ENCODE measurements around the gene SMAD2.

Gene SMAD2

DNA sequence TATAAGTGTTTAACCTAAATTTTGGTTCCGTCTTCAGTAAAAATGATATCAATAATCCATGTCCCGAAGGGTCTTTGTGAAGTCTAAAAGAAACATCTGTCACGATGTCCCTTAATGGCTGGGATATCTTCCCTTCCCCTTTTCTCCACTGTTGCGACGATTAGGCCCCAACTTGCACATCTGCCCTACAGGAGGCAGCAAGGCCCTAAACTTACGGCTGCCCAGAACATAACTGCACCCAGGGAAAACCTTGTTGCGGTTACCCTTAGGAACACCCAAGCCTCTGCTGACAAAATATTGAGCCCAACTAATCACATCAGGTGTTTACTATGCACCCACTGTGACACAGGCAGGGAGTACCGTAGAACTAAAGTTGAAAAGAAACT lies 1.3 kb upstream of the SMAD2 start:
- peak; percentile 89 for DNase-seq

DNA sequence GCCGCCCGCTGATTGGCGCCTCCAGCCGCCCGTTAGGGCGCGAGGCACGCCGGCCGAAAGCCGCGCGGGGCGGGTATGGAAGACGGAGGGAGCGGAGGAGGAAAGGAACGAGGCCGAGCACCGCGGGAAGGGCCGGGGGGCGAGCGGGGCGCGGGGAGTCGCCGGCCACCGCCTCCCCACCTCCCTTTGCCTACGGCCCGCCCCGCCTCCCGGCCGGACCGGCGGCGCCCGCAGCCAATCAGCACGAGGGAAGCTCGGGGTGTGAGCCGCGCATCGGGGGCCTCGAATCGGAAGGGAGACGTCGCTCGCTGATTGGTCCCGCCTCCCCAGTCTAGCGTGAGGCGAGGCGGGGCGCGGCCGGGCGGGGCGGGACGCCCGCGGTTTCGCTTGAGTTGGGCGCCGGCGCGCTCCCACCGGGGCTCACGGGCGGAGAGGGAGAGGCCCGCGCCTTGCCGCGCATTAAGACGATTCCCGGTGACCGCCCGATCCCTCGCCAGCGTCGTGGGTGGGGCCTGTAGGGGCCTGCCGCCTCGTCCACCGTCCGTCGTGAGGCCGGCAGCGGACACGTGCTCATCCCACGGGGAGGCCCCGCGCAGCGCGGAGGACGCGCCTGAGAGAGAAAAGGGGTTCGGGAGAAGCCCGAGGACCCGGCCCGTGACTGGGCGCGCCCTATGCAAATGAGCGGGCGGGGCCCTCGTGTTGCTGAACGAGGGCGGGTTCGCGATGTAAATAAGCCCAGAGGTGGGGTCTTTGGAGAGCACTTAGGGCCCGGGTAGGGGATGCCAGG lies 665 bp upstream of the SMAD2 start:
- peak; percentile 97 for DNase-seq

DNA sequence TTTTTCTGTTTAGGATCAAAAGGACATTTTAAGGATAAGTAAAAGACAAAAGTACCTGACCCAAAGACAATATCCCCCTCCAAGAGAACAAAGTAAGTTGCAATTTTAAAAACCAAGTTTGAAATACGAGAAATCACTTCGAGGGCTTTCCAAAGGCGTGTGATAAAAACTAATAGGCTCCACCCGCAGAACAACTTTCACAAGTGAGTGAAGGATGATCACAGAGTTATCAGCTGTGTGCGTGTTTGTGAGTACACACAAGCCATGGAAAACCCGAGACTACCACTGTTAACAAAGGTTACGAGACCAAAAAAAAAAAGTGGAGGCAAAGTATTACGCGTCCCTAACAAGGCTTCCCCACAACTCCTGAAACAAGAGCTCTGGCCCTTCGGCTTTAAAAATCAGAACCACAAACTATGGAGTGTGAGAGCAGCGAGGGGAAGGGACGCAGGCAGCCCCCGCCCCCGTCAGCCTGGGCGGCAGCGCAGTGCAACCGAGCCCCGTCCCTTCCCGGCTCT lies 719 bp downstream of the SMAD2 start:
- DNase-seq, result no peak

DNA sequence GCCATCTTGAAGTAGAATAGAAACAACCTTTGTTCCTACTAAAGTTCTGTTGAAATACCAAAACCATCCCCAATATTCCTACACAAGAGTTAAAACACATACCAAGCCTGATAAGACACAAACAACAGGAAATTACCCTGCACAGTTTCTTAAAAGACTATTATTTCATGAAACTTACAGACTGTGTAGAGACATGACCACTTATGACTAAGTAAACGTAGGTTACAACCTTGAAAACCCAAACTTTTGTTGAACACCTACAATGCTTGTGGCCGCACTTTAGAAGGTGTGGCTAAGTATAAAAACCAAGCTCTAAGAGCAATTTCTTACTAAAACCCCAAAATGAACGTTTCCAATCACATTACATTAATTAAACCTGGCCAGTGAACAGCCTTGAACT lies 2.0 kb downstream of the SMAD2 start:
- no peak for DNase-seq

DNA sequence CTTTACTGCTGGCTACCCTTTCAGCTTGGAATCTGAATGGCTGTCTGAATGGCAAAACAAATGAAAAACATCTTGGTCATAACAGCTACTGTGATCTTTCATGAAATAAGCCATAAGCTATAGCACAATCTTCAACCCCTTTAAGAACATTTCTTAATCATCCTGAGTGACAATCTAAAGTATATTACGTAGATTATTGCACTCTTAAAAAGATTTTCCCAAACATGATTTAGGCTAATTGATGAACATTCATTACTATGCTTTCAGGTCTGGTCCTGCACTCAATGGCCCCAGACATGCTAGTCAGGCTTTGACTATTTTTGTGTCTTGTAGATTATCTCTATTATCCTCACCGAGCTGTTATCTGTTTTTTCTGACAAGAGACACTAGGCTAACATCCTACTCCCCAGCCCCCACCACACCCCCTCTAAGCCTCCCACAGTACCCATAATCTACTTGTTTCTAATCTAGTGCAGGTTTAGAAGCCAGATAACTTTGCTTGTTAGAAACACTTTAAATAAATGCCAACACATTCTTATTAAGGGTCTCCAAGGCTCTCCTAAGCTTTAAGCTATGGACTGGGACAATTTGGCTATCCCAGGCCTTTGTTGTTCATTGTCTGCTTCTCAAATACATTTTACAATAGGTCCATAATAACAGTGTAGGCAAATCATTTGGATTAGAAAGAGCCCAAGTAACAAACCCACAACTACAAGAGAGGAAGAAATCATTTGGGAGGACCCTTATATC lies 4.2 kb downstream of the SMAD2 start:
- no peak for DNase-seq

DNA sequence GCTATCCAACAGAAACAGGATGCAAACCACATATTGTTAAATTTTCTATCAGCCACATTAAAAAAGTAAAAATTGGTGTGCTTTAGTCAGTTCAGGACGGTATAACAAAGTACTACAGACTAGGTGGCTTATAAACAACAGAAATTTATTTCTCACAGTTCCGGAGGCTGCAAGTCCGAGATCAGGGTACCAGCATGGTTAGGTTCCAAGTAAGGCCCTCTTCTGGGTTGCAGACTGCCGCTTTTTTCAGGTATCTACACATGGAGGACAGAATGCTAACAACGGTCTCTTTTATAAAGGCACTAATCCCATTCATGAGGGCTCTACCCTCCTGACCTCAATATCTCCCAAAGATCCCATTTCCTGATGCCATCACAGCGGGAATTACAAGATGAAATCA lies 10.5 kb downstream of the SMAD2 start:
- no peak for DNase-seq

DNA sequence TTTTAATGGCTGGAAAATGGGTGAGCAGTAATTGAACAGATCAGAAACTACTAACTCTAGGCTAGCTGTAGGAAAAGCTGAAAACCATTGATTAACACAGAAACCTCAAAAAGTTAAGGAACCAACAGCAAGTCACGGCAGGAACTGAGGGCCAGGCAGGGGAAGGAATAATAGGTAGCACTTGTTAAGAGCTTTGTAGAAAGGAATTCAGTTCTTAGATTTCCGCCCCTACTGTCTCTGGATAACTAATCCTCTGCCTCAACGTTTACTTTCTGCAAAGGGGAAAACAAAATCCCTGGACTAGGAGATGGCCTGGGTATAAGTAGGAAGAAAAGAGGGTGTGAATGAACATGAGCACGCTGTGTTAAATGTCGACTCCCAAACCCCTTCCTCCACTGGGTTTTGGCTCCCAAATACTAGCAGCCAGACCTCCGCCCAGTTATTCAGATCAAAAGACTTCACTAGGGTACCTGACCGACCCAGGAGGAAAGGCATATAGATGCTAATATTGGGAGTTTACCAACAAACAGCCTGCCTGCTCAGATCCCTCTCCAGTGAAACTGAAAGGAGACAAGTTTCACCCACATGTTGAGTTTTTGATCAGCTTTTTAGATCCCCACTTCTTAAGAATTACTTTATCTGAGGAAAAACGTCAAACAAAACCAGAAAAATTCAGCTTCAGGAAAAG lies 12.4 kb downstream of the SMAD2 start:
- DNase-seq, result no peak

DNA sequence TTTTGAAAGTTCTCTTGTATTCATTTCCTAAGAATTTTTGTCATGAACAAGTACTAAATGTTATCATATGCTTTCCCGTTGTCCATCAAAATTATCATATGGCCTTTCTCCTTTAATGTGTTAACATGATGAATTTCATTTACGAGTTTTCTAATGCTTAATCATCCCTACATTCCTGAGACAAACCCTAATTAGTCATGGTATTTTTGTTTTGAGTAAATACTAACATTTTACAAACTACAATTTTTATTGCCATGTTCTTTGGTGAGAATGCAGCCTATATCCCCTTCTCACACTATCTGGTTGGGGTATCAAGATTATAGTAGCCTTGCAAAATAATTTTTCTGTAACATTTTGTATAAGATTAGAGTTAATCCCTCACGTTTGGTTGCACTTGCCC lies 14.5 kb downstream of the SMAD2 start:
- no peak for DNase-seq

DNA sequence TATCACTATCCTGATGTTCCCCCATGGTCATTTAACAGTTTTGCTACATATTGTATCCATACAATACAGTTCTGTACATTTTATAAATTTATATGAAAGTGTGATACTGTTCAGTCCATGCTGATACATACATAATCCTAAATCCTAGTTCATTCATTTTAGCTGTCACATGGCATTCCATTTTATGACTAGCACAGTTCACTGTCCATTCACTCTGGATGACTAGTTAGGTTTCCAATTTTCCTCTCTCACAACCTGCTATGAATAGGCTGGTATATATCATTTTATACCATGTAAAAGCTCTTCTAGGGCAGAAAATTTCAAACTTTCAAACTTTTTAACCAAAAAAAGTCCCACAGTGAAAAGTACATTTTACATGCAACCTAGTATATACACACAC lies 15.2 kb downstream of the SMAD2 start:
- no peak for DNase-seq

DNA sequence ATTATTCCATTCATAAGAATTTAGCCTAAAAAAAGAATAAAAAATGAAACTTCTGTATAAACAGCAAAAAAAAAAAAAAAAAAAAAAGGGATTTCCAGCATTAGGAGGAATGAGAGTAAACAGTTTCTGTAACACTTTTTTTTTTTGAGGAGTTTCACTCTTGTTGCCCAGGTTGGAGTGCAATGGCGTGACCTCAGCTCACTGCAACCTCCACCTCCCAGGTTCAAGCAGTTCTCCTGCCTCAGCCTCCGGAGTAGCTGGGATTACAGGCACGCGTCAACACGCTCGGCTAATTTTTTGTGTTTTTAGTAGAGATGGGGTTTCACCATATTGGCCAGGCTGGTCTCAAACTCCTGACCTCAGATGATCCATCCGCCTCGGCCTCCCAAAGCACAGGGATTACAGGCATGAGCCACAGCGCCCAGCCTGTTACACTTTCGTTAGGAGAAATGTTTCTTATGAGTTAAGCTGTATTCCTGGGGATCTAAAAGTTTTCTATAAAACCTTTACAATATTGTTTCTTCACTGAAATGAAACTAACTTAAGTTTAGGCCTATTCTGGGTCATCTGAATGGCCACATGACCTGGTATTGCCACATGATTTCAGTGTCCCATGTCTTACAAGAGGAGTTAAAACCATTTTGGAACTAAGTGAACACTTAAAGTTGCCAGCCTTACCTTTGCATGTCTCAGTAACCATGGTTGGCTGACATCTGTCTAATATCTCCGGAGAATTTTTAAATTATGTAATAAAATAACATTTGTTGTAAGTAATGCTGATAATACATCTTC lies 17.5 kb downstream of the SMAD2 start:
- no peak for DNase-seq

DNA sequence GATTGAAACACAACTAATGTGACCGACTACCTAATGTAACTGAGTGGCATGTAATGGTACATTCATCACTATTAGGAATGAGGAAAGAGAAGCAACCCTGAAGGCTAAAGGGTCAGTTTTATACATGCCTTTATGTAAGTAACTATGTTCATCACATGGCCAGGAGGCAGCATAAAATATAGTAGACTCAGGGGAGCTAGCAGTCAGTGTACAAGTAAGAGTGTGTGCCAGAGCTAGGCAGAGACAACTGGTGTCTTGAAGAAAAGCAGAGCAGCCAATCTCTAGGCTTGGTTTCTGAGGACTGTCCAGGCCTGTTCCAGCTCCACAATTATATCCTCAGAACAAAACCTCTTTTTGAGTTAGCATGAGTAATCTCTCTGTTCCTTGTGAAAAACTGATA lies 18.1 kb downstream of the SMAD2 start:
- DNase-seq, result no peak

DNA sequence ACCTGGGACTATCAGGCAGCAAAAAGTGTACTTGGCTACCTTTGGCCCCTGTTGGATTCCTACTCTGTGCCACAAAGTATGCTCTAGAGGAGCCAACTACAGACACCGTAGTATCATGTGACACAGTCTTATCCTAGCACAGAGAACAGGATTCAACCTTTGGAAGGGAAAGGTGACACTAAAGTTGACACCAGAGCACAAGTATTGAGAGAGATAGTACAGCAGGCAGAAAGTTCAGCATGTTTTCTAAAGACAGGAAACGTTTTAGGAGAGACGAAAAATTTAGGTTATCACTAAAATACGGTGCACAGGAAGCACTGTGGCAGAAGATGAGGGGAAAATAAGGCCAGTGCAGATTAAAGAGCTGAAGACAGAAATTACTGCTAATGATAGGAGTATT lies 18.6 kb downstream of the SMAD2 start:
- no peak for DNase-seq

DNA sequence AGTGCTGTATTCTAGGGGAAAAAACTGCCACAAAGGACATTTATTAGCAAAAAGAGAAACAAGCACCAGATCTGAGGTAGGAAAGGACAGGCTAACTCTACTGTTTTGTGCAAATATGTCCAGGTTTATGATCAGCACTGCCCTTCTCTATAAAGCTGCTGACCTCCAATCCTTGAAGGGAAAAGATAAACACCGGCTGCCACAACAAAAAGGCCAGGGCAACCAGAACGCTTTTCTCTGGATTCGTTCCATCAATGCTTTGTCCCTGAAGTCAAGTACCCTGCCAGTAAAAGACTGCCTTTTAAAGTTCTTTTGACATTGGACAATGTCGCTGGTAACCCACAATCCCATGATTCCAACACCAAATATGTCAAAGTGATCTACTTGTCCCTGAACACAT lies 21.0 kb downstream of the SMAD2 start:
- DNase-seq, result no peak

DNA sequence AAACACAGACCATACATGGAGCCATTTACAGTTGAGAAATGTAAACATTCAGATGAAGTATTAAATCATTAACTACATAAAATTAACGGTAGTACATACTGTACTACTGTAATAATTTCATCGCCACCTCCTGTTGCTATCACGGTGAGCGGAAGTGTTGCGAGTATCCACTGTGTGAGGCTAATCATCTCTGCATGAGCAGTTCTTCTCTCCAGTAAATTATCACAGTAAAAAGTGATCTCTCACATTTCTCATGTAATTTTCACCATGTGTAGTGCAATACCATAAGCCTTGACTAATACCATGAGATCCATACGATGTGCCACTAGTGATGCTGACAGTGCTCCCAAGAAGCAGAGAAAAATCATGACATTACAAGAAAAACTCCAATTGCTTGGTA lies 21.9 kb downstream of the SMAD2 start:
- no peak for DNase-seq

DNA sequence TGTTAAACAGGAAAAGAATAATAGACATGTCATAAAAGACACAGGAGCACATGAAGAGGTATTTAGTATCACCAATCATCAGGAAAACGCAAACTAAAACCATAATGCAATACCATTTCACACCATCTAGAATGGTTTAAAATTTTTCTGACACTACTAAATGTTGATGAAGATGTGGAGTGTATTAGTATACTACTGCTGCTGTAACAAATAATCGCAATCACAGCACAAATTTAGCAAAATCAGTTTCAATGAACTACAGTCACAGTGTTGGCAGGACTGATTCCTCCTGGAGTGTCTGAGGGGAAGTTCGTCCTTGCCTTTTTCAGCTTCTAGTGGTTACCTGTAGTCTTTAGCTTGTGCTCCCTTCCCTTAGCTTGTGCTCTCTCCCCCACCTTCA lies 24.1 kb downstream of the SMAD2 start:
- DNase-seq, result no peak

DNA sequence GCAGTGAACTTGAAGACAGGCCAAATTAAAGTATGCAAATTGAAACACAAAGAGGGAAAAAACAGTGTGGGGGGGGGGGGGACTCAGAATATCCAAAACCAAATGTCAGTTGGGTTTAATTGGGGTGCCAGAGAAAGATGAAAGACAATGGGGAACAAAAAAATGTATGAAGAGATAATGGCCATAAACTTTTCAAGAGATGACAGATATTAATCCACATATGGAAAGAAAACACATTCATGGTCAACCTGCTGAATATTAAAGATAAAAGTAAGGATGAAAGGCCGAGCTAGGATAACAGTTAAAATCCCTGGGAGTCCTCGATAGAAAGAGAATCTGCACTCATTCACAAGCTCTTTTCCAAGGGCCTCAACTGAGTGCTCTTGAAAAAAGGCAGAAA lies 26.6 kb downstream of the SMAD2 start:
- no peak for DNase-seq

DNA sequence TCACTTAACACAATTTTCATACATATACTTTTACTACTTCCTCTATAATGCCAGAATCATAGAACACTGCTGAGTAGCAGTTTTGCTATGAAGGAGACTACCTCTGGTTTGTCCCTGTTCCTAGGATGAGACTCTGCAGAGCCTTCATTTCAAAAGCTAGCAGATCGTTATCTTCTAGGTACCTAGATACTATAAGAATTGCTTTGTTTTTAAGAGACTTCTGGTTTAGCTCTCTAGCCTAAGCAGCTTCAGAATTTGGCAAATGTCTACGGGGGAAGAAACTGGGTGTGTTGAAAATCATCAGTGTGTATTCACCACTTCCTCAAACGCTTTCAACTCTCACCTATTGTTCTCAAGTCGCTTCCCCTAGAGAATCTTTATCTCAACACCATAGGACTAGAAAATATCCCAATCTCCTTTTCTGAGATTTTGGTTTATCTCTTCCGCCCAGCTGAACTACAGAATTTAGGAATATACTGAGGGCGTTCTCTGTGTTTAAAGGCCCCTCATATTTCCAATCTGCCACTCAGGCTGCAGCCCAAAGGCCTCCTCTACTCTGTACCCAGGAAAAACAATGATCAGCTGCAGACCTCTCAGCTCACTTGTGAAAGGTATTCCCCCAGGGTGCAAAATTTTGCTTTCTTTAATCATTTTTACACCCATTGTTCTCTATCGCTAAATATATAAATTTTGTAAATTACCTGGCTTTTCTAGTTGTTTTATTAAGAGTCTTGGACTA lies 28.7 kb downstream of the SMAD2 start:
- no peak for DNase-seq

DNA sequence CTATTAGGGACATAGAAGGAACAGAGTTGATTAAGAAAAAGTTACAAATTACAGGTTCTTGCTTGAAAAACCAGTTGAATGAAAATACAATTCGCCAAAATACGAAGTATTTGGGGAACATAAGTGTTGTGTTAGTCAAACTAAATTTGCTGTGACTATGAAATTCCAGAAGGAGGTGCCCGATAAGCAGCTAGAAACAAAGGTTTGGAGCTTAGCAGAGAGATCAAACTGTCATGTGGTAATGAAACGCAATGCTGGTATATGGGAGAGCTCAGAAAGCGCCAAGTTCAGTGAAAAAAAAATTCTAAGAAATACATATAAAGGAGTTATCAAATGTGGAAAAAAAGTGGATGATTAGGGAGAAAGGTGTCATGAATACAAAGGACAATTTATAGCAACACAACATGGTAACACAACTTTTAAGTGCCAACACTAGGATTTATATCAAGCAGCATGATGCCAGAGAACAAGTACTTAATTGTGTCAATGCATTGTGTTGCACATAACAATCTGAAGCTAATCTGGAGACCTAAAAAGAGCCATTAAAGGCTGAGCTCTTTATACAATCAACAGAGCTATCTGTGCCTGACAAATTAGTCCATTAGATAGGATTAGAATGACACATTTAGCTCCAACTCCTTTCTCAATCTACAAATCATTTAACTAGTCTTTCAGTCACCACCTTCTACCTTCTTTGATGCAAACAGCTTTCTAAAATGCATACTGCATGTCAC lies 31.2 kb downstream of the SMAD2 start:
- DNase-seq, result no peak

DNA sequence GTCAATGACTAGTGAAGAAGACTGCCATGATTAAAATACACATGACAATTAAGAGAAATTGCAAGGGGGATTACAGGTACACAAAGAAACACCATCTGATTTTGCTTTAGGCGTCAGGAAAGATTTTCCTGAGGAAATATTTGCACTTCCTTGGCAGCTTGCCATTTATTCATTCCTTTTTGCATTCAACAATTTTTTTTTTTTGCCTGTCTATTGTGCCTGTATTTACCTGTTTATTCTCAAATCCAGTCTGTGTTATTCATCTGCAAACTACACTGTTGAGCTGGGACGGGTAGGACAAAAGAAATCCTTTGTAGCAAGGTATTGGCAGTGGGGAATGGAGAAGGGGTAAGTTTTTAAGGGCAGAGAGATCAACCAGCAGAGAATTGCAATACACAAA lies 31.8 kb downstream of the SMAD2 start:
- peak; percentile 29 for DNase-seq

DNA sequence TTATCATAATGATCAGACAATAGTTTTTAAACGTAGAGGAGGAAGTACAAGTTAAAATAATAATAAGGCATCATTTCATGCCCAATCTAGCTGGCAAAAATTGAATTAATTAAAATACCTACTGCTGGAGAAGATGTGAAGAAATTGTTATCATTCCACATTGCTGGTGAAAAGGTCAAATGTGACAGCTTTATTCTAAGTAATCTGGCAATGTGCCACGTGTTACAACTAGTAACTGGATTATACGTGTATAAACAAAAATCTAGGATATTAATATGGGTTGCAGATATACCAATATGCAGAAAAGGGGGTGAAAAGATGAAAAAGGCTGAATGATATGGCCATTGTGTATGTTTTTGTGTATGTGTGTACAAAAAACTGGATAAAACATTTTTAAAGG lies 32.4 kb downstream of the SMAD2 start:
- no peak for DNase-seq

DNA sequence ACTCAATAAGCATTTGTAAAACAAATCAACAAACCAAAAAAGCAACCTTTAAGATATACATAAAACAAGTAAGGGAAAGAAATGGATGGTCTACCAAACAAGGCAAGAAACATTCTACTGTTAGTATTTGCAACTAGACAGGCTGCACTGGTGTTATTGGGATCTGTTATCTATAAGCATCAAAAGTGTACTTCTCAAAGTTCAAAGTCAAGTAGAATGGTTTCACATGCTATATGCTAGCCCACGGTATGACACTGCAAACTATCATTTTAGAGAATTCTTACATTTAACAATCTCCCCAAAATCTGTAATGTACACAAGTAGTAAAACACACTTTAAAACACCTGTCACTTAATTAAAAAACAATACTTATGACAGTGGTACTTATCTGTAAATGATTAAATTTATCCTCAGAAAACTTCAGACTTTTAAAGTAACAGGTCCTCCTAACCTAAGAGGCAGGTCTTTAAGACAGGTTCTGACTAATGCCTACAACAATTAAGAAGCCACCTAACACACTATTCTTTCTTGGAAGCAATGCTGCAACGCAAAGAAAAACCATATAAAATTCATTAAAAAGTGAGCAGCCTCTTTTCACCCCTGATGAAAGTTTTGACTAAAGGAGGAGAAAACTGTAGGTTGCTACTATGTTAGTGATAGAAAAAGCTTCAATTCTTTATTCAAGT lies 34.8 kb downstream of the SMAD2 start:
- DNase-seq, result no peak

All from NCI-H1092 treated with DMSO at 0.1 percent for 48 hours (cell line).